Keratinocyte (primary cell): Measurements from ENCODE around the gene VPS25. TPM values are rescaled to one million over a fixed set of nuclear protein-coding genes. Genes with fewer than 3 reads are reported as not detected.

Experiments
- DNase-seq: peaks from one replicate; pipeline ENCODE4 v3.0.0-alpha.2; 2011; ENCODE audit warnings: low read depth, missing footprints, low spot score
- FAIRE-seq: peaks from 2 replicates; lab custom pipeline; 2011; peaks lifted over from hg19 to GRCh38; lab: Jason Lieb, UNC
- H2AFZ ChIP-seq: 2 replicates; pipeline ENCODE4 v1.6.0; 2012; ENCODE audit warnings: low read length, control low read depth, inconsistent platforms; ENCODE audit not compliant: control insufficient read depth
- H3K27ac ChIP-seq: 2 replicates; pipeline ENCODE4 v1.5.1; 2011; ENCODE audit warnings: low read length; ENCODE audit not compliant: control insufficient read depth, insufficient read depth
- H3K27me3 ChIP-seq: 3 replicates; pipeline ENCODE4 v1.6.0; 2011; ENCODE audit warnings: low read length; ENCODE audit not compliant: control insufficient read depth, insufficient read depth; ENCODE audit errors: extremely low read depth
- H3K36me3 ChIP-seq, 2 experiments: 2 replicates in 1 of 2; 3 replicates in 1 of 2; pipeline ENCODE4 v1.5.1; 2011; ENCODE audit warnings: low read length in 2 of 2, mild to moderate bottlenecking in 1 of 2; ENCODE audit not compliant: control insufficient read depth in 2 of 2, insufficient read depth in 2 of 2; ENCODE audit errors: extremely low read depth in 1 of 2
- H3K4me1 ChIP-seq: 3 replicates; pipeline ENCODE4 v1.5.1; 2011; ENCODE audit warnings: low read length; ENCODE audit not compliant: control insufficient read depth, insufficient read depth; ENCODE audit errors: extremely low read depth
- H3K4me2 ChIP-seq: 3 replicates; pipeline ENCODE4 v1.6.0; 2011; ENCODE audit warnings: low read depth, low read length; ENCODE audit not compliant: control insufficient read depth, insufficient read depth; ENCODE audit errors: extremely low read depth
- H3K4me3 ChIP-seq, 3 experiments: fragments of 200-600 bp in 1 of 3; sonication (generic) in 1 of 3; 2 replicates in 2 of 3; 3 replicates in 1 of 3; pipeline ENCODE4 v1.5.1; 2011 to 2016; ENCODE audit warnings: low read length in 3 of 3, mild to moderate bottlenecking in 3 of 3, control low read depth in 2 of 3, inconsistent platforms in 1 of 3, low read depth in 1 of 3, mixed read lengths in 1 of 3, mixed run types in 1 of 3, moderate library complexity in 1 of 3; ENCODE audit not compliant: control insufficient read depth in 2 of 3, insufficient read depth in 2 of 3; ENCODE audit errors: extremely low read depth in 1 of 3
- H3K79me2 ChIP-seq: 2 replicates; pipeline ENCODE4 v1.6.0; 2012; ENCODE audit warnings: low read length; ENCODE audit not compliant: control insufficient read depth, insufficient read depth
- H3K9ac ChIP-seq: 3 replicates; pipeline ENCODE4 v1.6.0; 2011; ENCODE audit warnings: low read length; ENCODE audit not compliant: control insufficient read depth, insufficient read depth; ENCODE audit errors: extremely low read depth
- H3K9me1 ChIP-seq: 3 replicates; pipeline ENCODE4 v1.6.0; 2011; ENCODE audit warnings: low read length; ENCODE audit not compliant: control insufficient read depth, insufficient read depth; ENCODE audit errors: extremely low read depth
- H3K9me3 ChIP-seq: 2 replicates; pipeline ENCODE4 v1.5.1; 2012; ENCODE audit warnings: low read depth, low read length; ENCODE audit not compliant: control insufficient read depth
- H4K20me1 ChIP-seq: 3 replicates; pipeline ENCODE4 v1.6.0; 2011; ENCODE audit warnings: low read length; ENCODE audit not compliant: control insufficient read depth, insufficient read depth; ENCODE audit errors: extremely low read depth
- CTCF ChIP-seq, 3 experiments: IDR thresholded peaks in 1 of 3; conservative IDR thresholded peaks in 1 of 3; optimal IDR thresholded peaks in 1 of 3; 2 replicates in 2 of 3; 3 replicates in 1 of 3; pipeline versions ENCODE3 to v1.5.1; 2011; ENCODE audit warnings: low read length in 3 of 3, mild to moderate bottlenecking in 3 of 3, moderate library complexity in 2 of 3, control low read depth in 1 of 3, inconsistent platforms in 1 of 3; ENCODE audit not compliant: insufficient read depth in 2 of 3; ENCODE audit errors: extremely low read depth in 1 of 3
- EZH2 ChIP-seq: IDR thresholded peaks from one replicate; pipeline ENCODE4 v1.6.1; 2012; ENCODE audit warnings: inconsistent platforms, mild to moderate bottlenecking, low read length, moderate library complexity
- dilution Hi-C: fragments of 300-500 bp; cut with MboI; formaldehyde crosslinking; loops from one replicate; pipeline ENCODE4 v1.7.0; 2020; ENCODE audit warnings: low sequenced_read_pairs; ENCODE audit not compliant: extremely low pct_ligation_motif_present
- polyA minus RNA-seq, 3 experiments: library from RNA; depleted of rRNA, polyadenylated mRNA; stranded (reverse); fragments of >200 nt; gene quantifications; 1 replicate in 1 of 3; 2 replicates in 1 of 3; 3 replicates in 1 of 3; pipeline ENCODE4 v1.2.3, GENCODE V29; 2011
- polyA plus RNA-seq, 5 experiments: library from polyadenylated mRNA; depleted of rRNA in 3 of 5; stranded (reverse) in 3 of 5; stranded (forward) in 1 of 5; unstranded in 1 of 5; fragments of >200 nt; gene quantifications; 1 replicate in 1 of 5; 2 replicates in 3 of 5; 3 replicates in 1 of 5; pipeline versions ENCODE4 v1.2.1 to v1.2.3, GENCODE V29; 2011 to 2012; ENCODE audit warnings: missing spikeins in 2 of 5, low read depth in 1 of 5, low replicate concordance in 1 of 5

Gene VPS25
- polyA plus RNA-seq (122 to 141 TPM (median 133 TPM) in 3 replicates), polyA minus RNA-seq (51.6 to 75.6 TPM (median 58.5 TPM) in 3 replicates)
- 42.8 TPM for polyA plus RNA-seq (2011; ENCODE audit: low read depth)
- 95.0 and 116 TPM in 2 replicates for polyA plus RNA-seq (2011; cell fraction: cytosol; rRNA removed)
- polyA plus RNA-seq (2011; cell fraction: nucleus; rRNA removed): 85.7 and 87.1 TPM in 2 replicates
- polyA plus RNA-seq (2012; ENCODE audit: low replicate concordance): 66.2 and 101 TPM in 2 replicates
- polyA minus RNA-seq (2011; cell fraction: cytosol; rRNA and poly(A)+ RNA removed): 50.6 TPM
- polyA minus RNA-seq (2011; cell fraction: nucleus; rRNA and poly(A)+ RNA removed): 19.0 and 23.7 TPM in 2 replicates

DNA sequence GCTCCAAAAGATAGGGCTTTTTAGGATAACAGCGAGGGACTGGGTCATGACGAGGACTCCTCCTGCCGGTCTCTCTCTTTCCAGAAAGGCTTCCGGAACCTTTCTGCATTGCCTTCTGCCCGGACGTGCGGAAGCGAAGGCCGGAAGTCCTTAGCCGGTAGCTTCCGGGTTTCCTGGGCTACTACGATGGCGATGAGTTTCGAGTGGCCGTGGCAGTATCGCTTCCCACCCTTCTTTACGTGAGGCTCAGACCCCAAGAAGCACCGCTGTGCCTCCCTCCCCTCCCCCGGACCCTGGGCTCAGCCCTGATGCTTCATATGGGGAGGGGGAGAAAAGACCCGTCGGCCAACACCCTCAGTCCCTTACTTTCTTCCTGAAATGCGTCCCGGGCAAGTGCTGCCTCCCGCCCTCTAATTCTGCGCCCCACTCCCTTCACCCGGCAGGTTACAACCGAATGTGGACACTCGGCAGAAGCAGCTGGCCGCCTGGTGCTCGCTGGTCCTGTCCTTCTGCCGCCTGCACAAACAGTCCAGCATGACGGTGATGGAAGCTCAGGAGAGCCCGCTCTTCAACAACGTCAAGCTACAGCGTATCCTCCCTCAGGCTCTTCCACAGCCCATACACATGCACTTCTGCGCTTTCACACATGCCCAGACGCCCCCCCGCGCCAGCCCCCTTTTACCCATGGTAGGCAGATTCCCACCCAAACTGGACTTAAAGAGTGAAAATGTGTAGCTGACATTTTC lies at the start of gene VPS25:
TSS of gene VPS25 (plus strand) at position 160 of the 746 bp plus-strand sequence. CDS start at position 187, 27 bp downstream.
- dilution Hi-C loops: no loop called here
- Histone ChIP-seq H3K4me3 (peak within 1 kb of the TSS; percentile 72 to 89 (median 81)), H3K79me2 (peaks cover 7% of the 10 kb centered on the region), H3K4me1 (peaks cover 9% of the 10 kb centered on the region), H3K4me2 (peak within 1 kb of the TSS; percentile 91), H4K20me1 (no peaks in the 10 kb centered on the region), H3K27ac (peak within 1 kb of the TSS; percentile 91), H3K27me3 (no peaks in the 10 kb centered on the region), H3K36me3 (peaks cover 13 to 18% of the 10 kb centered on the region in 2 experiments), H3K9ac (peak within 1 kb of the TSS; percentile 95), H3K9me3 (no peaks in the 10 kb centered on the region), H3K9me1 (no peaks in the 10 kb centered on the region), H2AFZ (peak within 1 kb of the TSS; percentile 99)
- peak; percentile 36 for FAIRE-seq
- TF ChIP-seq CTCF (optimal IDR thresholded peaks at IDR 0.05 in 1 of 3, IDR thresholded peaks at IDR 0.05 in 1 of 3, conservative IDR thresholded peaks at IDR 0.05 in 1 of 3; ENCODE audit: extremely low read depth in 1 of 3, insufficient read depth in 2 of 3, low read length in 3 of 3) (no peak), EZH2 (no peak)
- DNase-seq: peak; percentile 38

DNA sequence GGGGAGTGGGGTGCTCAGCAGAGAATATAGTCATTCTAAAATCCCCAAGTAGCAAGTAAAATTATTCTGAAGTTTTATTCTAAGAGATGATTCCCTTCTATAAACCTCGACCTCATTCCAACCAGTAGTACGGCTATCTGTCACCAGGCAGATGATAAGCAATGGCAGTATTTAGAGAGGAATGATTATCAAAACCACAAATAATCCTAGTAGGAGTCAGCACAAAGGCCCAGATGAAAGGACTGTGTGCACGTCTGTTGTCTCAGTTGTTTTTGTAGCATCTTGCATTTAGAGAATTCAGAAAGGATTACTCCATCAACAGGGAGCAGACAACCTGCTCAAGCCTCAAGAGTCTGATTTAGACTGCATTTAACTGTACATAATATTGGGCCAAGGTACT lies 49.6 kb upstream of the VPS25 start:
- DNase-seq (no peak), FAIRE-seq (no peak)
- TF ChIP-seq CTCF (optimal IDR thresholded peaks at IDR 0.05 in 1 of 3, IDR thresholded peaks at IDR 0.05 in 1 of 3, conservative IDR thresholded peaks at IDR 0.05 in 1 of 3; ENCODE audit: extremely low read depth in 1 of 3, insufficient read depth in 2 of 3, low read length in 3 of 3) (no peak), EZH2 (no peak)
- Histone ChIP-seq H3K27me3 (no peaks in the 10 kb centered on the region), H3K4me1 (no peaks in the 10 kb centered on the region), H3K36me3 (peaks cover 10 to 13% of the 10 kb centered on the region in 2 experiments), H3K9me1 (no peaks in the 10 kb centered on the region), H2AFZ (no peak overlapping the region), H3K9ac (no peak overlapping the region), H3K27ac (no peak overlapping the region), H3K4me2 (no peak overlapping the region), H3K9me3 (no peaks in the 10 kb centered on the region), H3K79me2 (no peaks in the 10 kb centered on the region), H4K20me1 (no peaks in the 10 kb centered on the region), H3K4me3 (no peak overlapping the region)
- dilution Hi-C loops: no loop called here
